ENCODE measurements around the gene ITFG1.

GRCh38 chr16:47254756-47255155 lies 206.1 kb downstream of the ITFG1 start:
- TF ChIP-seq CTCF (IDR thresholded peaks at IDR 0.05) = no peak
- no peak for TF ChIP-seq POLR2A (IDR thresholded peaks at IDR 0.05)
- TF ChIP-seq POLR2AphosphoS5 (IDR thresholded peaks at IDR 0.05) = no peak

Data from transverse colon (tissue), 4 donors.